Lower lobe of right lung (tissue), 2 donors: Measurements from ENCODE around the gene COL11A1. TPM values are rescaled to one million over a fixed set of nuclear protein-coding genes. Genes with fewer than 3 reads are reported as not detected.
"Not testable (repeated sequence)": the region's sequence is repeated elsewhere in the genome, so short reads cannot be mapped to it uniquely, and the experiment has no call there.

Source experiments
- ATAC-seq, 2 donors: fragments of 200-7000 bp; cut with Tn5 transposase; one replicate each; pipeline ENCODE4 v1.9.1; 2020 to 2022; ENCODE audit warnings: mild to moderate bottlenecking in 2 of 2, moderate library complexity in 2 of 2
- DNase-seq: peaks from one replicate; pipeline ENCODE4 v3.0.0-alpha.2; 2020
- H3K27ac ChIP-seq: fragments of 200-600 bp; one replicate; pipeline ENCODE4 v1.8.0; 2022
- H3K27me3 ChIP-seq: fragments of 200-600 bp; one replicate; pipeline ENCODE4 v1.8.0; 2022; ENCODE audit warnings: low read depth
- H3K36me3 ChIP-seq: fragments of 200-600 bp; one replicate; pipeline ENCODE4 v1.8.0; 2022; ENCODE audit warnings: mild to moderate bottlenecking
- H3K4me1 ChIP-seq: fragments of 200-600 bp; one replicate; pipeline ENCODE4 v1.8.0; 2022
- H3K4me3 ChIP-seq: fragments of 200-600 bp; one replicate; pipeline ENCODE4 v1.8.0; 2022; ENCODE audit warnings: mild to moderate bottlenecking
- H3K9me3 ChIP-seq: fragments of 200-600 bp; one replicate; pipeline ENCODE4 v1.8.0; 2022
- CTCF ChIP-seq: fragments of 200-600 bp; IDR thresholded peaks from one replicate; pipeline ENCODE4 v1.8.0; 2022; ENCODE audit warnings: antibody characterized with exemption, mild to moderate bottlenecking
- intact Hi-C: fragments of 100-400 bp; cut with DNase I; formaldehyde crosslinking; loops from one replicate; pipeline ENCODE4 v1.11.0; 2022
- total RNA-seq: library from RNA; stranded (reverse); fragmentation: NEBNext Ultra II Directional; extraction: Animal tissue kit (Norgen Biotek cat#: 25700); gene quantifications from one replicate; pipeline ENCODE4 v1.2.1, GENCODE V29; 2021
- donor health status: DM: no; HTN: yes; CAD: no; lungs with severe emphysema.

COL11A1 gene
- total RNA-seq, 1 donor from 2014 or later = 0.56 TPM

DNA sequence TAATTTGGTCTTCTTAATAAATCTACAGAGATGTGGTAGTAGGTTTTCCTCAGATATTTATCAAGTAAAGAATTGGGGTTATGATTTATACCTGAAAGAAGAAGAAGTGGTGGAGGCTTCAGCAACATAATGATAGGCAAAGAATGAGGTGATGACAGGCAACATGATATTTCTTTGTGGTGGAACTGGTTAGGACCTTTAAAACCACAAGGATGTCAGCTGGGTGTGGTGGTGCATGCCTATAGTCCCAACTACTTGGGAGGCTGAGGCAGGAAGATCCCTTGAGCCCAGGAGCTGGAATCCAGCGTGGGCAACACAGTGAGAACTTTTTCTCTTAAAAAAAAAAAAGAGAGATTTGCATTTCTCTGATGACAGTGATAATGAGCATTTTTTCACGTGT lies 34.1 kb upstream of the COL11A1 start:
- no peak for TF ChIP-seq CTCF
- no peak for ATAC-seq

DNA sequence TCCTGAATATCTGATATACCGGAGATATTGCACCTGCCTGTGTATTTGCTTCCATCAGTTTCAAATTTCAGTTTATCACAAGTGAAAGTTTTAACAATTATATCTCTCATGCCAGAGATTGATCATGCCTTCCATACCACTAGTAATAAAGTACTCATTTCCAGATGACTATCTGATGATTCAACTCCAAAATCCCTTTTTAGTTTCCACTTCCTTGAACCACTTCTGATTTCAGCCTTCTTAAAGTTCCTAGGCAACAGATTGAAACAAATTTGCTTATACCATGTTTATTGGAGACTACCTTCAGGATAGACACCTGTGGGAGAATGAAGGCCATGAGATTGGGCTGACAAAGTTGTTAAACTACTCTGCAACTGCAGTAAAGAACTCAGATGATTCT lies 21.5 kb upstream of the COL11A1 start:
- no peak for TF ChIP-seq CTCF
- intact Hi-C loops = no loop called here
- Histone ChIP-seq H3K36me3 (no peaks in the 10 kb centered on the region), H3K9me3 (no peaks in the 10 kb centered on the region), H3K27ac (no peak overlapping the region), H3K4me1 (no peaks in the 10 kb centered on the region), H3K27me3 (no peaks in the 10 kb centered on the region), H3K4me3 (no peak overlapping the region)
- ATAC-seq = no peak
- no peak for DNase-seq

More for the DNA sequence above, 34.1 kb upstream of the COL11A1 start:
- intact Hi-C loops = no loop called here
- no peaks in the 10 kb centered on the region for H3K36me3 ChIP-seq
- no peak for DNase-seq
- no peaks in the 10 kb centered on the region for H3K9me3 ChIP-seq
- no peak overlapping the region for H3K4me3 ChIP-seq
- H3K4me1 ChIP-seq = no peaks in the 10 kb centered on the region
- H3K27ac ChIP-seq = no peak overlapping the region
- H3K27me3 ChIP-seq = no peaks in the 10 kb centered on the region

GRCh38 chr1:103129255-103129654 lies 20.9 kb upstream of the COL11A1 start:
- H3K36me3 ChIP-seq = no peaks in the 10 kb centered on the region
- DNase-seq = no peak
- no peak overlapping the region for H3K4me3 ChIP-seq
- no peaks in the 10 kb centered on the region for H3K4me1 ChIP-seq
- ATAC-seq = no peak
- H3K27ac ChIP-seq = no peak overlapping the region
- intact Hi-C loops = no loop called here
- no peak for TF ChIP-seq CTCF
- no peaks in the 10 kb centered on the region for H3K9me3 ChIP-seq
- no peaks in the 10 kb centered on the region for H3K27me3 ChIP-seq

DNA sequence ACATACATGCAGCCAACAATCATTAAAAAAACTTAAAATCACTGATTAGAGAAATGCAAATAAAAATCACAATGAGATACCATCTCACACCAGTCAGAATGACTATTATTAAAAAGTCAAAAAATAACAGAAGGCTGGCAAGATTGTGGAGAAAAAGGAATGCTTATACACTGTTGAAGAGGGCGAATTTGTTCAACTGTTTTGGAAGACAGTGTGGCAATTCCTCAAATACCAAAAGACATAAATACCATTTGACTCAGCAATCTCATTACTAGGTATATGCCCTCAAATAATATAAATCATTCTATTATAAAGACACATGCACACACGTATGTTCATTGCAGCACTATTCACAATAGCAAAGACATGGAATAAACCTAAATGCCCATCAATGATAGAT lies 19.9 kb upstream of the COL11A1 start:
- H3K4me1 ChIP-seq, ATAC-seq, intact Hi-C loops, H3K36me3 ChIP-seq, H3K27me3 ChIP-seq, DNase-seq, H3K4me3 ChIP-seq, H3K27ac ChIP-seq, H3K9me3 ChIP-seq: not testable (repeated sequence)

GRCh38 chr1:103125219-103125618 lies 16.9 kb upstream of the COL11A1 start:
- ATAC-seq = no peak
- H3K4me1 ChIP-seq = no peaks in the 10 kb centered on the region
- H3K36me3 ChIP-seq = no peaks in the 10 kb centered on the region
- H3K27ac ChIP-seq = no peak overlapping the region
- no peaks in the 10 kb centered on the region for H3K27me3 ChIP-seq
- H3K9me3 ChIP-seq = no peaks in the 10 kb centered on the region
- DNase-seq = no peak
- no peak for TF ChIP-seq CTCF
- intact Hi-C loops = no loop called here
- no peak overlapping the region for H3K4me3 ChIP-seq

- H3K9me3 ChIP-seq = no peaks in the 10 kb centered on the region
Measured at GRCh38 chr1:103122983-103123720, 14.8 kb upstream of the COL11A1 start.

More at GRCh38 chr1:103122983-103123720, 14.8 kb upstream of the COL11A1 start:
- no peak overlapping the region for H3K27ac ChIP-seq
- H3K4me3 ChIP-seq = no peak overlapping the region
- DNase-seq (no peak), ATAC-seq (no peak)
- no peaks in the 10 kb centered on the region for H3K36me3 ChIP-seq
- no peaks in the 10 kb centered on the region for H3K4me1 ChIP-seq
- H3K27me3 ChIP-seq = no peaks in the 10 kb centered on the region
- no peak for TF ChIP-seq CTCF
- intact Hi-C loops = no loop called here
